Breast epithelium (tissue), 4 donors: ENCODE results near the gene DACH1. TPM values are rescaled to one million over a fixed set of nuclear protein-coding genes. Genes with fewer than 3 reads are reported as not detected.

Source experiments
- DNase-seq, 2 donors: peaks; one replicate each; pipeline ENCODE4 v3.0.0-alpha.2; 2019; ENCODE audit warnings: low spot score in 2 of 2
- H3K27ac ChIP-seq, 2 donors: fragments of 200-600 bp; sonication (generic) in 1 of 2; one replicate each; pipeline ENCODE4 v1.5.1; 2016 to 2019; ENCODE audit warnings: mild to moderate bottlenecking in 1 of 2
- H3K27me3 ChIP-seq, 2 donors: fragments of 200-600 bp; sonication (generic) in 1 of 2; one replicate each; pipeline versions ENCODE4 v1.5.1 to v1.6.0; 2017 to 2019; ENCODE audit warnings: control low read depth in 1 of 2, mild to moderate bottlenecking in 1 of 2
- H3K36me3 ChIP-seq: fragments of 200-600 bp; one replicate; pipeline ENCODE4 v1.5.1; 2019
- H3K4me1 ChIP-seq, 2 donors: fragments of 200-600 bp; sonication (generic); one replicate each; pipeline ENCODE4 v1.5.1; 2016 to 2019; ENCODE audit warnings: control low read depth in 1 of 2
- H3K4me3 ChIP-seq, 3 donors: fragments of 200-600 bp; sonication (generic); 1 replicate in 2 of 3; 2 replicates in 1 of 3; pipeline ENCODE4 v1.5.1; 2016 to 2019; ENCODE audit warnings: mild to moderate bottlenecking in 3 of 3, moderate library complexity in 2 of 3
- H3K9me3 ChIP-seq, 2 donors: fragments of 200-600 bp; sonication (generic) in 1 of 2; one replicate each; pipeline ENCODE4 v1.5.1; 2016 to 2019; ENCODE audit warnings: control low read depth in 1 of 2
- CTCF ChIP-seq, 3 donors: fragments of 450-650 bp; IDR thresholded peaks; one replicate each; pipeline ENCODE4 v1.5.1; 2016 to 2017; ENCODE audit warnings: antibody characterized with exemption in 3 of 3, mild to moderate bottlenecking in 3 of 3, moderate library complexity in 3 of 3
- POLR2A ChIP-seq: fragments of 450-650 bp; IDR thresholded peaks from one replicate; pipeline ENCODE4 v1.6.1; 2016; ENCODE audit warnings: antibody characterized with exemption, mild to moderate bottlenecking, moderate library complexity
- POLR2AphosphoS5 ChIP-seq, 3 donors: sonication (generic); formaldehyde crosslinking; IDR thresholded peaks; one replicate each; pipeline ENCODE4 v1.6.1; 2017; ENCODE audit warnings: antibody characterized with exemption in 3 of 3
- intact Hi-C: fragments of 100-400 bp; cut with DNase I; formaldehyde crosslinking; loops from one replicate; pipeline ENCODE4 v1.15.1; 2023; ENCODE audit warnings: low total_unique reads
- total RNA-seq, 3 donors: library from RNA; depleted of rRNA; stranded (reverse); fragments of >200 nt; gene quantifications; one replicate each; pipeline ENCODE4 v1.1.0, GENCODE V29; 2016

The DACH1 gene
- total RNA-seq, 3 donors from 2014 or later: 2.2 to 13.9 (median 11.5) TPM

DNA sequence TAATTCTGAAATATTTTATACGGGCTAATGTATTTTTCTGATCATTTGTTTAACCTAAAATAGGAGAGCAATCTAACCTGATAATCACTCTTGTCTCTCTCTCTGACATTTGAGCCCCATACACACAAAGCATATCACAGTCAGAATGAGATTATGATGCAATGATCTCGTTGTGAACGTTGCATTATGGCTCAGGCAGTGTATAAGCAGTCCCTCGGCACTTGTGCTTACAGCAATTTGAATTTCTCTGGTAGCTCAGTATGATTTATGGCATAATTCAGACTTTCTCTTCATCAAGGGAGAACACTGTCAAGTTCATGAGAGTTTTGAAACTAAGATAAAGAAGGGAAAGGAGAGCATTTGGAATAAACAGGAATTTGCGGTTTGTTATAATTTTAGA lies 256.1 kb downstream of the DACH1 start:
- Histone ChIP-seq H3K4me1 (no peaks in the 10 kb centered on the region), H3K27ac (no peak overlapping the region), H3K4me3 (no peak overlapping the region), H3K36me3 (no peaks in the 10 kb centered on the region), H3K9me3 (no peaks in the 10 kb centered on the region), H3K27me3 (no peaks in the 10 kb centered on the region)
- no peak for TF ChIP-seq POLR2A
- TF ChIP-seq POLR2AphosphoS5 (IDR thresholded peaks at IDR 0.05): no peak
- no peak for TF ChIP-seq CTCF (IDR thresholded peaks at IDR 0.05)
- no peak for DNase-seq
- intact Hi-C loops: no loop called here

DNA sequence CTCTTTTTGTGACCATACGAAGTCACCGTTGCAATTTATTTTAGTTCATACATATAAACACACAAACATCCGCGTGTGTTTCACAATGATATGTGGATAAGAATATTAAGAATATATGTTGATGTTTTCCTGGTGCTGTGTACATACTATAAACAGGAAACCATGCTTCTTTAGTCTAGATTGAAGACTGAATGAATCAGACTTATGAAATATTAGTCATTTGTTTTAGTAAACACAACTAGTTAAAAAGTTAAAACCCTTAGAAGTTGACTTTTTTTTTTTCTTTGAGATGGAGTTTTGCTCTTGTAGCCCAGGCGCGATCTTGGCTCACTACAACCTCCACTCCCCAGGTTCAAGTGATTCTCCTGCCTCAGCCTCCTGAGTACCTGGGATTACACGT lies 257.7 kb downstream of the DACH1 start:
- Histone ChIP-seq H3K4me1 (no peaks in the 10 kb centered on the region), H3K27ac (no peak overlapping the region), H3K27me3 (no peaks in the 10 kb centered on the region), H3K4me3 (no peak overlapping the region), H3K36me3 (no peaks in the 10 kb centered on the region), H3K9me3 (no peaks in the 10 kb centered on the region)
- intact Hi-C loops: loop anchor here (10.0 kb wide), 1 partner anchor 834 kb away; no protein-coding TSS in a partner anchor
- DNase-seq: no peak
- TF ChIP-seq POLR2A: no peak
- no peak for TF ChIP-seq POLR2AphosphoS5 (IDR thresholded peaks at IDR 0.05)
- TF ChIP-seq CTCF (IDR thresholded peaks at IDR 0.05): no peak

GRCh38 chr13:71607575-71607974 lies 259.4 kb downstream of the DACH1 start:
- DNase-seq: no peak
- Histone ChIP-seq H3K27ac (no peak overlapping the region), H3K9me3 (no peaks in the 10 kb centered on the region), H3K27me3 (no peaks in the 10 kb centered on the region), H3K4me1 (no peaks in the 10 kb centered on the region), H3K36me3 (no peaks in the 10 kb centered on the region), H3K4me3 (no peak overlapping the region)
- intact Hi-C loops: loop anchor here (10.0 kb wide), 1 partner anchor 833 kb away; no protein-coding TSS in a partner anchor
- TF ChIP-seq CTCF (IDR thresholded peaks at IDR 0.05) (no peak), POLR2AphosphoS5 (IDR thresholded peaks at IDR 0.05) (no peak), POLR2A (no peak)

DNA sequence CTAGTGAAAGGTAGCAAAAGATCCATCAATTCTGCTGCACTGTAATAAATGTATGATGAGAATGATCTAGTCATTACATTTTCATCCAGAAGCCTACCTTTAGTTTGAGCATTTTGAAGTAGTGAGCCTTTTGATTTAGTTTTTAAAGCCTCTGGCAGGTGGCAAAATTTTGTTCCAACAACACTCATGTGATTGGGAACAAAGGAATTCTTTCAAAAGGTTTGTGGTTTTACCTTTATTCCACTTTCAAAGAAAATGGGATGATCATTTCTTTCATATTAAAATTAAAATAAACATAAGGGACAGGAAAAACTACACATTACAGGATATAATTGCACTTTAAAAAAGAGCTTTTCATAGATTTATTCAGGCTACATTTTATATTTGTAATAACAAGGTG lies 260.2 kb downstream of the DACH1 start:
- Histone ChIP-seq H3K27me3 (no peaks in the 10 kb centered on the region), H3K27ac (no peak overlapping the region), H3K36me3 (no peaks in the 10 kb centered on the region), H3K4me3 (no peak overlapping the region), H3K9me3 (no peaks in the 10 kb centered on the region), H3K4me1 (no peaks in the 10 kb centered on the region)
- DNase-seq: no peak
- intact Hi-C loops: loop anchor here (10.0 kb wide), 1 partner anchor 832 kb away; no protein-coding TSS in a partner anchor
- no peak for TF ChIP-seq CTCF (IDR thresholded peaks at IDR 0.05)

DNA sequence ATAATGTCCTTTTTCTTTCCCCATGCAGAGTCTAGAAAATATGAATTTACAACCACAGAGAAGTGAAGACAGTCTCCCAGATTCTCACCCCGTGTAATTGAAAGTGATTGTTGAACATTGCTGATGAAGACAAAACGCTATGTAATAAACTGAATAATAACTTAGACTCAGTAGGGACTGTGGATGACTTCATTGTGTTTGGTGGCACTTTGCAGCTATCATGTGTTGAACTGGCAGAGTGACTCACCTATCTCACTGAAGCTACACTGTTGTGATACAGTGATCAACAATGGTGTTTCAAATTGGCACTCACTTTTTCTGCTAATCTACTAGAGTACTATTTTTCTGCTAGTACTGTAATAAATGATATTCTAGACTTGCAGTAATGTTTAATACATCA lies 261.3 kb downstream of the DACH1 start:
- no peaks in the 10 kb centered on the region for H3K9me3 ChIP-seq
- H3K27ac ChIP-seq: no peak overlapping the region
- no peak for TF ChIP-seq POLR2AphosphoS5 (IDR thresholded peaks at IDR 0.05)
- no peak for TF ChIP-seq CTCF (IDR thresholded peaks at IDR 0.05)
- TF ChIP-seq POLR2A: no peak
- no peaks in the 10 kb centered on the region for H3K27me3 ChIP-seq
- DNase-seq: no peak
- no peaks in the 10 kb centered on the region for H3K36me3 ChIP-seq
- no peaks in the 10 kb centered on the region for H3K4me1 ChIP-seq
- H3K4me3 ChIP-seq: no peak overlapping the region
- intact Hi-C loops: loop anchor here (10.0 kb wide), 1 partner anchor 831 kb away; no protein-coding TSS in a partner anchor
